Stimulated activated naive CD4-positive, alpha-beta T cell (primary cell): Measurements from ENCODE around the gene INSIG2.

Experiments used
- DNase-seq, 6 experiments: peaks; one replicate each; lab custom pipeline; 2025; lab: John Stamatoyannopoulos, UW

INSIG2 gene

GRCh38 chr2:118088051-118089024 lies at the start of gene INSIG2:
Gene INSIG2, plus strand, starts transcription at chr2:118088471. Its CDS starts 8,086 bp downstream, at chr2:118096557.
- DNase-seq = peak; percentile 58 to 84 (median 75)

- DNase-seq = no peak
Observed at GRCh38 chr2:118040891-118041290, 47.4 kb upstream of the INSIG2 start.

- no peak for DNase-seq
Observed at GRCh38 chr2:118044103-118044716, 44.1 kb upstream of the INSIG2 start.

DNA sequence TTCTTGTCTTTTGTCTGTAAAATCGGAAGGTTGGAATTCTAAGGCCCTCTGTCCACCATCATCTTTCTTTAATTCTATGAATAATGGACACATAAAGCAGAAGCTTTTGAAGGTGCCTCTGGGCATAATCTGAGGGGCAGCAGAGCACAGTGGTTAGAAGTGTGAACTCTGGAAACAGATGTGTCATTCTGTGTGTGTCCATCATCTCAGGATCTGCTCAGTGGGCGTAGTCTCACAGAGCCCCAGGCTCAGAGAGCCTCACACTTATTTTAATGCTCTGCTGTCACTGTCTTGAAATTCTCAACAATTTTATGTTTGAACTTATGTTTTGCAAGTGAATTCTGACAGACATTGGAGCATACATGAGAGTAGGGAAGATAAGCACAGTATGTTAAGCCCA lies 43.4 kb upstream of the INSIG2 start:
- DNase-seq = no peak

DNA sequence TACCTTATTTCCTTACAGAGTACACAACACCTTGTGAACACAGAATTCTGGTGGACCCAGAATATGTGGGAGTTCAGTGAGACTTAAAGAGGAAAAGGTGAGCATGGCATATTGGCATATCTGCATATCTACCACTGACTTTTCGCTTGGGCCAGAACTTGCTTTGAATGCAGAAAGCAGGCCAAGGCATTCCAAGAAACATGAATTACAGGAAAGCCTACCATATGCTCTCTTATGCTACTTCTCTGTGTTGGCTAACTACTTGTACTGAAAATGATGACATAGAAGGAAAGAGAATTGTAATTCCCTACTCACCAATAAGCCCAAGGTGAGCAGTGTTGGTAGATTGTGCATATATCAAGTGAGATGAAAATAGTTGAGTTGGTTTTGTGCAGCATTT lies 43.0 kb upstream of the INSIG2 start:
- DNase-seq = no peak

GRCh38 chr2:118046634-118047210 lies 41.5 kb upstream of the INSIG2 start:
- DNase-seq = peak in 2 of 6 experiments; percentile 33 to 36

GRCh38 chr2:118047380-118047826 lies 40.9 kb upstream of the INSIG2 start:
- no peak for DNase-seq

DNA sequence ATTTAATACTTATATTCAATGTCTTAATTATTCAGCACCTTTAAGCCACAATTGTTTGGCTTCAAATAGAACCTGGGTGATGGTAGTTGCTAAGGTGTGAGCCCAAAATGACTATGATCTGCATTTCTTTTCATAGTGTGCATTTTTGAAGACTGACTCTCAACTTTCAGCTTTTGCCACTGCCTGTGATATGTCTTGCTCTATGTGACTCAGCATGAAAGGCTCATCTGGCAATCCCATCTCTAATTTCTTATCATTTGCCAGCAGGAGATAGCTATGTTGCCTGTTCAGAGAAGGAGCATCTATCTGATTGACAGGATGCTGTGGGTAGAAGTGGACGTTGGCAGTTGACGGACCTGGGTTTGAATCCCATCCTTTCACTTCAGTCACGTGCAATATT lies 39.9 kb upstream of the INSIG2 start:
- DNase-seq = no peak

GRCh38 chr2:118049140-118049815 lies 39.0 kb upstream of the INSIG2 start:
- DNase-seq = no peak

DNA sequence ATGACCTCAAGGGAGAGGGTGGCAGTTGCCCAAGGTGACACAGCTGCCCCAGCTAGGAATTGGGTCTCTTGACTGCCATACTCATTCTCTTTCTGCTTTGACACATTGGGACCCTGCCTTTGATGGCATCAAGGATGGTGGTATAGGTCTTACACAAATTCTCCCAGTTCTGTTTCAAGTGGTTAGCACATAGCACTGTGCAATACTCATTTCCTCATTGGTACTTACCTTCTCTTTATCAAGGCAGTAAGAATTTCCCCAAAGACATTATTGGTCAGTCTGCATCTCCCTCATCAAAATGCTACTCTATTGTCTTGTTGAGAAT lies 38.5 kb upstream of the INSIG2 start:
- no peak for DNase-seq

- DNase-seq = no peak
Observed at GRCh38 chr2:118050386-118050785, 37.9 kb upstream of the INSIG2 start.

DNA sequence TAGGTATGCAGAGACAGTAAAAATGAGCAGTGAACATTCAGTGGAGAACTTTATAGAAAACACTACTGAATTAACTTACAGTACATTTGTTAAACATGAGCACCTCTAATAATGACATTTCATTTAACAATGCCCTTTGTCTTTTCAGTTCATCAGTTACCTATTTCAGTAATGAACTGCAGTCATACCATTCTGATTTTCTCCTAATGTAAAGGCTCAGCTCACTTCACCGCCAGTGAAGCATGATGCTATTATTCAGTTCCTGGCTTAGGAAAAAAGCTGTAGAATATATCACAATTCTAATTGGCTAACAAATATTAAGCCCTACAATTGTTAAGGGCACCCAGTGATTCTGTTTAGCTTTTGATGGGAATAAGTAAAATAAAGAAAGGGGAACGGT lies 37.3 kb upstream of the INSIG2 start:
- DNase-seq = no peak

GRCh38 chr2:118051826-118052358 lies 36.4 kb upstream of the INSIG2 start:
- no peak for DNase-seq

- no peak for DNase-seq
Observed at GRCh38 chr2:118052474-118052873, 35.8 kb upstream of the INSIG2 start.

DNA sequence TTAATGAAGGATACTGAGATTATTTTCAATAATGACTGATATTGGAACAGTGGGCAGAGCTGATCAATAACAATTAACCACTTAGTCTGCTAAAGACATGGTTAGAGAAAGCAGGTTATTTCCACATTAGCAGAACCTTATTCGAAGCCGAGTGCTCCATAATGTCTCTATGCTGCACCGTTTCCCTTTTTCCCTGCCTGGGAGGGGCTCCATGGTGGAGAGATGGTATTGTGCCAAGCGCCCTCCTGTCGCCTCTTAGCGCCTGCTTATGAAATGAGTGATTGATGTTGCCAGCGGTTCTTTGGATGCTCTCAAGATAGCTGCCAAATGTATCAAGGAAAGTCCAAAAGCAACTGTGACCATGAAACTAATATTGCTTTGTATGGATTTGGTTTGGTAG lies 34.6 kb upstream of the INSIG2 start:
- DNase-seq = no peak

DNA sequence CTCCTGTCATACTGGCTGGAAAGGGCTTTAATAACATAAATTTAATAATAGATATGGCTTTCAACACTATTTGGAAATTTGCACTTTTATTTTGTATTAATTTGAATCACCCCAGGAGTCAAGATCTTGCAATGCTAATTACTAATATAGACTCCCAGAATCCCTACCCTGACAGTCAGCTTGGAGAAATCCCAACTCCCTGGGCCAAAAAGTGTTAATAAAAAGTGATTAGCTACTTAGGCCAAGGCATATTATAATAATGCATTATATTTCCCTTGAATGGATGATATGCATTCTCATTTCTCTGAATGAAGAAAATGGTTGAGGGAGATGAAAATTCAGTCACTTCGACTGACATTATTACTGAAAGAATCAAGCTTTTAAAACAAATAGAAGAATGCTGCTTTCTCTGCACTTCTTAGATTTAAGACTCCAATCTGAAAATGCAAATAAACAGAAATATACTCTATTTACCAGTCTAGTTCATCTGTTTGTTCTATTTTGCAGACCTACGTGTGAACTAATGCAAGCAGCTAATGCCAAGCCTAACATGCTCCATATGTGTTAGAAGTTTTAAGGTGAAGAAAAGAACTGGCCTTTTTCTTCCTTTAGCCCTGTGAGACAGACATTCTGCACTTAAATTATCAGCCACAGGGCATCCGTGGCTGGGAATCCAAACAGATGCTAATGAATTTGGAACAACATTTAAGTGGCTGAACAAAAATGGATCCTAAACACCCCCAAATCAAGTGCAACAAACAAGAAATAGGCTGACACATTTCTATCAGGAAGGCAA lies 33.9 kb upstream of the INSIG2 start:
- DNase-seq = no peak

- DNase-seq = no peak
Observed at GRCh38 chr2:118055512-118056164, 32.6 kb upstream of the INSIG2 start.

DNA sequence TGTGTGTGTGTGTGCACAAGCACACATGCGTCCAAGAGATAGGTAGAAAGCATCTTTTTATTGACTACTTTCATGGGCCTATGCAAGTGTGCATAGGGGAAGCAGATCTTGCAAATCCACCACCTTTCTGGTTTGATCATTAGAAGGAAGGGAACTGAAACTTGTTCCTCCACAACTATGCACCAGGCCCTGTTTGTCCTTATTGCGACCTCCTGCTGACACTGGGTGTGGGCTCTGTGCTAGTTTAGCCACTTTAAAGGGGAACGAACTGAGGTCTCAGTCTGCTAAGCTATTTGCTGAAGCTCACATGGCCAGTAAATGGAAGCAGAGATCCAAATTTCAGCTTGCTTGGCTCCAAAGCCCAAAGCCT lies 32.1 kb upstream of the INSIG2 start:
- no peak for DNase-seq

GRCh38 chr2:118056801-118057200 lies 31.5 kb upstream of the INSIG2 start:
- DNase-seq = no peak

DNA sequence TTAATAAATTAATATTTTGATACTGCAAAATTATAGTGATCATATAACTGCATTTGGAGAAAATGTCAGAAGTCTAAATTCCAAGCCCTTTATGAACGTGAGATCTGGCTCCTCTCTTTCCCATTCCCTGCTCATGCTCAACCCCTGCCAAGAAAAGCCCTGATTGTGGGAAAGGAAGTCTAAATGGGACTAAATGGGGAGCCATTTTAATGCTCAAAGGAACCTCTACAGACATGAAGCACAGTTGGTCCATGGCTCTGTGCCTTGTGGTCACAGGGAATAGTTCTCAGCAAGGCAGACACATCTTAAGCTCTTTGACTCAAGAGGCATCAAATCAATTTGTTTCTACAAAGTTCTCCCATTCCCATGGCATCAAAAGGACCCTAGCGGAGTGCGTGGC lies 29.3 kb upstream of the INSIG2 start:
- no peak for DNase-seq
